CD4-positive, alpha-beta T cell treated with Interleukin-6 for 4 hours (primary cell): ENCODE measurements around the gene BAIAP2L2.
"Not testable (repeated sequence)": the region's sequence is repeated elsewhere in the genome, so short reads cannot be mapped to it uniquely, and the experiment has no call there.

Experiments
- DNase-seq: peaks from one replicate; pipeline ENCODE4 v3.0.0-alpha.2; 2020; ENCODE audit warnings: mixed read lengths

BAIAP2L2 gene

GRCh38 chr22:38110008-38110862 lies at the start of gene BAIAP2L2:
Gene BAIAP2L2 (minus strand): TSS chr22:38110684. CDS start chr22:38110525, 159 bp downstream.
- no peak for DNase-seq

- no peak for DNase-seq
Observed at GRCh38 chr22:38155703-38156102, 45.2 kb upstream of the BAIAP2L2 start.

GRCh38 chr22:38154563-38154915 lies 44.1 kb upstream of the BAIAP2L2 start:
- not testable (repeated sequence) for DNase-seq

GRCh38 chr22:38153821-38154562 lies 43.5 kb upstream of the BAIAP2L2 start:
- DNase-seq = no peak

- DNase-seq = no peak
Observed at GRCh38 chr22:38151126-38151500, 40.6 kb upstream of the BAIAP2L2 start.

- no peak for DNase-seq
Observed at GRCh38 chr22:38148245-38148644, 37.8 kb upstream of the BAIAP2L2 start.

GRCh38 chr22:38146166-38146565 lies 35.7 kb upstream of the BAIAP2L2 start:
- DNase-seq = not testable (repeated sequence)

- no peak for DNase-seq
Observed at GRCh38 chr22:38144025-38144405, 33.5 kb upstream of the BAIAP2L2 start.

- no peak for DNase-seq
Observed at GRCh38 chr22:38142606-38143005, 32.1 kb upstream of the BAIAP2L2 start.

GRCh38 chr22:38141217-38141973 lies 30.9 kb upstream of the BAIAP2L2 start:
- no peak for DNase-seq

GRCh38 chr22:38139901-38140300 lies 29.4 kb upstream of the BAIAP2L2 start:
- no peak for DNase-seq

- no peak for DNase-seq
Observed at GRCh38 chr22:38138961-38139360, 28.5 kb upstream of the BAIAP2L2 start.

- DNase-seq = no peak
Observed at GRCh38 chr22:38137876-38138687, 27.6 kb upstream of the BAIAP2L2 start.

- DNase-seq = no peak
Observed at GRCh38 chr22:38136607-38137006, 26.1 kb upstream of the BAIAP2L2 start.

- DNase-seq = no peak
Observed at GRCh38 chr22:38135133-38135706, 24.7 kb upstream of the BAIAP2L2 start.

GRCh38 chr22:38133331-38133730 lies 22.8 kb upstream of the BAIAP2L2 start:
- no peak for DNase-seq

GRCh38 chr22:38132794-38133193 lies 22.3 kb upstream of the BAIAP2L2 start:
- no peak for DNase-seq

GRCh38 chr22:38132136-38132535 lies 21.7 kb upstream of the BAIAP2L2 start:
- DNase-seq = no peak

GRCh38 chr22:38131399-38131798 lies 20.9 kb upstream of the BAIAP2L2 start:
- DNase-seq = no peak

GRCh38 chr22:38129856-38130255 lies 19.4 kb upstream of the BAIAP2L2 start:
- DNase-seq = no peak

- DNase-seq = no peak
Observed at GRCh38 chr22:38129021-38129420, 18.5 kb upstream of the BAIAP2L2 start.

- DNase-seq = no peak
Observed at GRCh38 chr22:38127869-38128268, 17.4 kb upstream of the BAIAP2L2 start.
